ENCODE measurements around the gene CPXM1. TPM values are rescaled to one million over a fixed set of nuclear protein-coding genes. Genes with fewer than 3 reads are reported as not detected.
A peak's percentile ranks its signal among the peaks of the same experiment; 100 is the strongest.

The CPXM1 gene
- polyA plus RNA-seq, 3 donors = 0.05 TPM; not detected in 2

- Histone ChIP-seq H3K27ac (ENCODE audit: low read depth in 1 of 2, low read length in 2 of 2) (no peak overlapping the region), H3K9me3 (replicated peaks in 1 of 2; ENCODE audit: control insufficient read depth in 1 of 2, insufficient read depth in 1 of 2, low read length in 2 of 2) (peaks cover 0 to 3% of the 10 kb centered on the region in 2 donors), H3K4me2 (replicated peaks; ENCODE audit: extremely low read depth, low read length, poor library complexity, severe bottlenecking) (no peak overlapping the region), H2AFZ (ENCODE audit: insufficient read depth, low read depth, low read length, poor library complexity, severe bottlenecking) (no peak overlapping the region), H3K27me3 (ENCODE audit: control insufficient read depth in 2 of 2, insufficient read depth in 2 of 2, low read length in 2 of 2) (peaks cover 18 to 56% of the 10 kb centered on the region in 2 donors), H3K36me3 (replicated peaks in 1 of 2; ENCODE audit: control insufficient read depth in 1 of 2, insufficient read depth in 2 of 2, low read length in 2 of 2) (no peaks in the 10 kb centered on the region), H3K9ac (ENCODE audit: insufficient read depth, low read length, poor library complexity, severe bottlenecking) (no peak overlapping the region), H3K79me2 (ENCODE audit: insufficient read depth, low read length) (no peaks in the 10 kb centered on the region), H3K4me1 (ENCODE audit: control insufficient read depth in 1 of 2, insufficient read depth in 2 of 2, low read length in 2 of 2) (peaks cover 27 to 33% of the 10 kb centered on the region in 2 donors), H3K4me3 (replicated peaks in 1 of 3; ENCODE audit: low read depth in 2 of 3, low read length in 3 of 3) (no peak overlapping the region), H4K20me1 (ENCODE audit: insufficient read depth, low read length) (no peaks in the 10 kb centered on the region)
- H3K27ac Mint-ChIP-seq = peak overlapping the region in 1 of 7 donors; percentile 57
- WGBS (ENCODE audit: insufficient coverage) = 77% methylated on average over 5 of the region's 6 CpGs
- H3K4me1 Mint-ChIP-seq = peaks cover 25% of the 10 kb centered on the region
- H3K36me3 Mint-ChIP-seq = peaks cover 3 to 14% of the 10 kb centered on the region in 2 donors
- H3K27me3 Mint-ChIP-seq (ENCODE audit: low read depth in 3 of 3) = peaks cover 48 to 79% (median 49%) of the 10 kb centered on the region in 3 donors
- TF ChIP-seq CTCF (IDR thresholded peaks at IDR 0.05) = no peak
- DNase-seq = no peak
- intact Hi-C loops (cut with micrococcal nuclease) = loop anchor here in 1 of 2 donors (5.0 kb wide), 1 partner anchor 66 kb away; no protein-coding TSS in a partner anchor
- H3K4me3 Mint-ChIP-seq = peak overlapping the region in 1 of 2 donors; percentile 90
- peaks cover 0 to 13% (median 10%) of the 10 kb centered on the region in 7 donors for H3K9me3 Mint-ChIP-seq
Measured at GRCh38 chr20:2753461-2754040, 46.9 kb downstream of the CPXM1 start.

- H3K9me3 Mint-ChIP-seq = peaks cover 0 to 13% (median 10%) of the 10 kb centered on the region in 7 donors
- Histone ChIP-seq H3K4me3 (replicated peaks in 1 of 3; ENCODE audit: low read depth in 2 of 3, low read length in 3 of 3) (peak overlapping the region; percentile 26 to 75 (median 30)), H4K20me1 (ENCODE audit: insufficient read depth, low read length) (no peaks in the 10 kb centered on the region), H3K4me1 (ENCODE audit: control insufficient read depth in 1 of 2, insufficient read depth in 2 of 2, low read length in 2 of 2) (peaks cover 27 to 33% of the 10 kb centered on the region in 2 donors), H3K79me2 (ENCODE audit: insufficient read depth, low read length) (no peaks in the 10 kb centered on the region), H2AFZ (ENCODE audit: insufficient read depth, low read depth, low read length, poor library complexity, severe bottlenecking) (peak overlapping the region; percentile 77), H3K9ac (ENCODE audit: insufficient read depth, low read length, poor library complexity, severe bottlenecking) (peak overlapping the region; percentile 29), H3K4me2 (replicated peaks; ENCODE audit: extremely low read depth, low read length, poor library complexity, severe bottlenecking) (peak overlapping the region; percentile 83), H3K36me3 (replicated peaks in 1 of 2; ENCODE audit: control insufficient read depth in 1 of 2, insufficient read depth in 2 of 2, low read length in 2 of 2) (no peaks in the 10 kb centered on the region), H3K9me3 (replicated peaks in 1 of 2; ENCODE audit: control insufficient read depth in 1 of 2, insufficient read depth in 1 of 2, low read length in 2 of 2) (peaks cover 0 to 3% of the 10 kb centered on the region in 2 donors), H3K27ac (ENCODE audit: low read depth in 1 of 2, low read length in 2 of 2) (no peak overlapping the region), H3K27me3 (ENCODE audit: control insufficient read depth in 2 of 2, insufficient read depth in 2 of 2, low read length in 2 of 2) (peaks cover 18 to 56% of the 10 kb centered on the region in 2 donors)
- intact Hi-C loops (cut with micrococcal nuclease) = loop anchor here in 1 of 2 donors (5.0 kb wide), 1 partner anchor 66 kb away; no protein-coding TSS in a partner anchor
- H3K27me3 Mint-ChIP-seq (ENCODE audit: low read depth in 3 of 3) = peaks cover 48 to 87% (median 48%) of the 10 kb centered on the region in 3 donors
- WGBS (ENCODE audit: insufficient coverage) = 3% methylated on average over 38 of the region's 47 CpGs
- H3K36me3 Mint-ChIP-seq = peaks cover 3 to 14% of the 10 kb centered on the region in 2 donors
- peak; percentile 80 for TF ChIP-seq CTCF (IDR thresholded peaks at IDR 0.05)
- H3K27ac Mint-ChIP-seq = no peak overlapping the region
- H3K4me3 Mint-ChIP-seq = peak overlapping the region; percentile 77 to 90
- peak; percentile 10 to 37 (median 28) for DNase-seq
- peaks cover 25% of the 10 kb centered on the region for H3K4me1 Mint-ChIP-seq
Measured at GRCh38 chr20:2752567-2753460, 47.6 kb downstream of the CPXM1 start.
